Islet of Langerhans (tissue), 1 donor: ENCODE data around the gene PAQR9.

Experiments used
- FAIRE-seq: peaks from one replicate; lab custom pipeline; 2011; peaks lifted over from hg19 to GRCh38; lab: Jason Lieb, UNC

PAQR9 gene

GRCh38 chr3:142914286-142914811, 49.1 kb downstream of the PAQR9 start:
- no peak for FAIRE-seq

- no peak for FAIRE-seq
These were observed 50.0 kb downstream of the PAQR9 start for GRCh38 chr3:142913432-142913831.

GRCh38 chr3:142912402-142913172, 50.9 kb downstream of the PAQR9 start:
- no peak for FAIRE-seq
